Measurements from ENCODE around the gene CEACAM1.
"Not testable (repeated sequence)": the region's sequence is repeated elsewhere in the genome, so short reads cannot be mapped to it uniquely, and the experiment has no call there.

CEACAM1 gene

DNA sequence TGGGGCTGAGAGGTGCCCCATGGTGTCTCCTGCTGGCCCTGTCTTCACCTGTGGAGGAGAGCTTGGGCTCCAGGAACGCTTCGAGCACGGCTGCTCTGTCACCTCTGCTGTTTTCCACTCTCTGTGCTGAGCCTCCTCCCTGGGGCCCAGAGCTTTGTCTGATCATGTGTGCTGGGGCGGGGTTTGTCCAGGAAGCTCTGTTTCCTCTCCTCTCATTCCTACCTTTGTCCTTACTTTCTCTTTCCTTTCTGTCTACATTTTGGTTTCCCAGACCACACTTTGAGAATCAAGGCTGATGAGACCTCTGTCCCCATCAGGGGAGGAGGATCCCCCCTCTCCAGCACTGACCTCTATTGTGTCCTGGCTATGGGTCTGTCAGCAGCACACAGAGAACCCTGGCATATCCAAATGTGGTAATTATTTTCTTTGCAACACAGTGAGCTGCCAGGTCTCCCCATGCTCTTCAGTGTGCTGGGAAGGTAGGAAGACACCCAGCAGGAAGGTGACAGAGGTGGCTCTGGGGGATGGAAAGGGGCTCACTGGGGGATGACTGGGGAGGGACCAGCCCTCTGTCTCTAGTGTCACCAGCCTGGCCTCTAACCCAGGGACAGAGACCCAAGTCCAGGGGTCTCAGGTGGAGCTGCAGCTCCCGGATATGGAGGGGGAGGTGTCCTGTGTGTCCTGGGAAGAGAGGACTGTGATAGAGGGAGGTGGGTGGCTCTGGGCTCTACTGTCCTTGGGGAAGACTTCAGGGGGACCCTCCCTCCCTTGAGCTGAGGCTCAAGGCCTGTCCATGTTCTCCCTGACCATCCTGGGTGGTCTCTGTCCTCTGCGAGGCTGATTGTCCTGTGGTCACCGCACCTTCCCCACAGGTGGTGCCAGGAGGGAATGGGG, at the start of gene CEACAM1:
Gene CEACAM1 (minus strand): TSS at position 128 of the 894 bp plus-strand sequence. CDS start 107 bp downstream, at position 21.
- no peak for DNase-seq (ENCODE audit: low spot score)

DNA sequence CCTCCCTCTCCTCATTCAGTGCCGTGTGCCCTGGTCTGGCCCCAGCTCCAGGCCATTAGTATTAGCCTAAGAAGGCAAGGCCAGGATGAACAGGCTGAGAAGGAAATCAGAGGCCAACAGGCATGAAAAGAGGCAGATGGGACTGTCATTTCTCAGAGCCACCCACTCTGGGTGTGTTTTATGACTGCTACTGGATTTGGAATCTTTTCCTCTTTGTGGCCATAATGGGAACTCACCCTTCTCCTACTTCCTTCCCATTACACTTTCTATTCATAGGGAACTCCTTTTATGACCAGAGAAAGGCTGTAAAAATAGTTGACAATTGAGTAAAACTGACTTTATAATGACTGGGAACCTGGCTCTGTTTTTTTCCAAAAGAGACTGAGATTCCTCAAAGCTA, 48.7 kb upstream of the CEACAM1 start:
- no peak for DNase-seq (ENCODE audit: low spot score)

DNA sequence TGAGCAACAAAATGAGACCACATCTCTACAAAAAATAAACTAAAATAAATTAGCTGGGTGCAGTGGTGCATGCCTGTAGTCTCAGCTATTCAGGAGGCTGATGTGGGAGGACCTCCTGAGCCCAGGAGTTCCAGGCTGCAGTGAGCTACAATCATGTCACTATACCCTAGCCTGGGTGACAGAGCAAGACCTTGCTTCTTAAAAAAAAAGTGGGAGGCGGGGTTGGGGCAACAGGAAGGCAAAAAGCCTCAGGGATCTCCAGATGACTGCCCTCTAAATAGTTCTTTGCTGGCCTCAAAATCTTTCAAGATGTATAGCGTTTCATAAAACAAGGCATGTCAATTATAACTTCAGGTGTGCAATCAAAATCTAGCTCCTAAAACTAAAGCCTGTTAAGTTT, 48.0 kb upstream of the CEACAM1 start:
- DNase-seq (ENCODE audit: low spot score): no peak

DNA sequence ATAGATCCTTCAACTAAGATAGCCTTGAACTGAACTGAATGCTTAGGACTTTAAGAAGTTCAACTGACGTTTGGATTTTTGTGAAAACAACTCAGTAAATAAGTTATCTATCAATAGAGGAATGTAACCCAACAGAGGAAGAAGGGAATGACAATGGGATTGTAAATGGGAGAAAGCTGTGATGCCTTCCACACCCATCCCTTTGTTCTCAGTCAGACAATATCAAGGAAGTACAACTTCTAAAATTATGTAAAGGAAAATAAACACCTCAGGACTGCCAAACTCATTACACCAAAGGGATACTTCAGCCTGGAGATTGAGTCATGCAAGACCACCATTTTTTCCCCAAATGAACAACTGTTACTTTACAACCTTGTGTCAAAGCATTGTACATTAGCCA, 45.4 kb upstream of the CEACAM1 start:
- no peak for DNase-seq (ENCODE audit: low spot score)

DNA sequence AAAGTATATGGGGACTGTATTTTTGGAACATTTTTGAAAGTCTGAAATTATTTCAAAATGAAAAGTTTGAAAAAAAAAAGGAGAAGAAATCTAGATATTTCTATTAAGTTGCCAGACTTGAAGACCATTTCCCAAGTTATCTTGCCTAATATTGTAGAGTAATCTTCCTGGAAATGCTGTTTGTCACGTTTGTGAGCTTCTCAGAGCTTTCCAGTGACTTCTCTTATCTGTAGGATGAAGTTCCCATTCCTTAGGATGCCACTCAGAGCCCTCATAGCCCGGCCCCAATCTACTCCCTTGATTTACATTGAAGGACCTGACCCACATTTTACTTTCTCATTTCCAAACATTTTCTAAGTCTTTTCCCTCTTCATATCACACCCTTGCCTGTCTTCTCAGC, 42.8 kb upstream of the CEACAM1 start:
- DNase-seq (ENCODE audit: low spot score): no peak

DNA sequence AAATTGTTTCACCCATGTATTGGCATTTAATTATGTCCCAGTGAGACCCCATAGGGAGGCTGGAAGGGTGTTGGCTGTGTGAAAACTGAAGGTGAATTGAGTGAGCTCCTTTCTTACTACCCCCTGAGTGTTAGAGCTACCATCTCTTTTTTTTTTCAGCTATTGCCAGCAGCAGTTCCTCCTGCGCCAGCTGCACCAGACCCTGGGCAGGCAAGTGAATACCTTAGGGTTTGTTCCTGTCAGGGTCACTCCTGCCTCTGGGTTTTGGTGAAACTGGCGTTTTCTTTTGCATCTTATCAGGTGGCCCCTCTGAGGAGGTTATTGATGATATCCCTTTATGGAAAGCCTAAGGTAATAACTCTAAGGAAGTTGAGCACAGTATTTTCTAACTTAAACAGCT, 40.9 kb upstream of the CEACAM1 start:
- DNase-seq (ENCODE audit: low spot score): no peak

DNA sequence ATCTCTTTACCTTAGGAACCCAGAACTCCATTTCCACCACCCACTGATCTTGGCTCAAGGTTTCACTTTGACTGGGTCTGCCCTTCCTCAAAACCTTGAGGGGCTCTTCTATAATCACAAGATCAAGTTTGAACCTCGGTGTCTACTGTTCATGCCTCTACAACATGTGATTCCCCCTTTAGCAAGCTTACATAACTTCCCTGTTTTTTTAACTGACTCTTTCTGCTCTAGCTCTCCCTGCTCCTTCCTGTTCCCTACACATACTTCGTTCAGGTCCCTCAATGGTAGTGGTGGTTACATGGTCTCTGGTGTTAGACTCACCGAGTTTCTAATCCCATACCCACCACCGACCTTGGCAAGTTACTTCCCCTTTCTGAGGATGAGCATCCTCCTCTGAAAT, 39.7 kb upstream of the CEACAM1 start:
- DNase-seq (ENCODE audit: low spot score): no peak

DNA sequence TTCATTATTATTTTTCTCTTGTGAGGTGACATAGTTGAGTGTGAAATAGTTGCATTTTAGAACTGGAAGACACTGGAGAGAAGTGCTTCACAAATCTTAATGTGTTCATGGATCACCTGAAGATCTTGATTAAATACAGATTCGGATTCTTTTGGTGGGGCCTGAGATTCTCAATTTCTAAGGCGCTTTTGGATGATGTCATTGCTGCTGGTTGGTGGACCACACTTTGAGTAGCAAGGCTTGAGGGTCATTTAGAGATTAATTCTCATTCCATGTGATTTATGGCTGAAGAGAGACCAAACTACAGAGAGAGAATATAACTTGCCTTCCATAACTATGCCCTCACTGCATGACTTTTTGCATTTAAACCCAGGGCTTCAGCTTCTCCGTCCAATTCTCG, 39.3 kb upstream of the CEACAM1 start:
- no peak for DNase-seq (ENCODE audit: low spot score)

DNA sequence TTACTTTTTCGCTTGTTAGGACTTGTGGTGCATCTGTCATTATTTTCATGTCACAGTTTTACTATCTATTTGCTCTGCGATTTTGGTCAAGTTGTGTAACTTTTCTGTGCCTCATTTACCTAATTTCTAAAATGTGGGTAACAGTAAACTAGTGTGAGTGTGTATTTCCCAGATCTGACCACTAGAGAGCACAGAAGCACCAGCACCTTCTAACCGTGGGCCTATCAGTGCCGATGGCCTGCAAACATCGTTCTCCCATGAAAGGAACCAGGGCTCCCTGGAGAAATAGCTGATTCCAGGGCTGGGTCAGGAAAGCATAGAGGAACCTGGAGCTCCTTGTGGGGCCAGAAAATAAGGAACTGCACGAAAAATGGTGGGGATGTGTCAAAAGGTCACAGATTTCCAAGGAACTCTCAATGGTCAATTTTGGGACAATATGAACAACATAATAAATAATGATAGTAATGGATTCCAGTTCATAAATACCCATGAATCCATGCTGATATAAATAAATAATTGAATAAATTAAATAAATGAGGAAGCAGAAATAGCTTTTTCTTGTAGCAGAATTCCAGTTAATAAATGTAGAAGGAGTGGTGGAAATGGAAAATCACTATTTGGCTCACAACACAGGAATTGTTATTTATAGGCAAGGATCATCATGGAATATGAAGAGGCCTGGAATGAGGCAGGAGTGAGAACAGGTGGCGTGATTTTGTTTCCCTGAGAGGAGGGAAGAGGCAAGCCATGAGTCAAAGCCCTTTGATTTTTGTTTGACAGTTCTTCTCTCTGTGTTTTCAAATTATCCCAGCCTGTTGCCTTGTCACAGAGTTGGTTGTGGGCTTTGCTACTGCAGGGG, 35.3 kb upstream of the CEACAM1 start:
- peak; percentile 45 for DNase-seq (ENCODE audit: low spot score)

DNA sequence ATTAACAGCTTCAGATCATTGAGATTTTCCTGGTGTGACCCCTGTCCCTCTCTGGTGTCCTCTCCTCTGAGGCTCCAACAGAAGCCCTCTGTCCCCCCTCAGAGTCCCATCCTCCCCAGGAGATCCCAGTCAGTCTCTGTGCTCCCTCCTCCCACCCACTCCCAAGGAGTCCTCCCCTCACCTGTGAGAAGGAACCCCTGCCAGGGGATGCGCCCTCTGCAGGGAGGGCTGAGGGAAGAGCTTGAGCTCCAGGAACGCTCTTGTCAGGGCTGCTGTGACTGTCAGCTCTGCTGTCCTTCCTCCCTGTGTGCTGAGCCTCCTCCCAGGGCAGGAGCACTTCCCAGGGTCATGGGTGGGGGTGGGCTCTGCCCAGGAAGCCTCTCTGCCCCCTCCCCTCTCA, 33.2 kb upstream of the CEACAM1 start:
- DNase-seq (ENCODE audit: low spot score): no peak

DNA sequence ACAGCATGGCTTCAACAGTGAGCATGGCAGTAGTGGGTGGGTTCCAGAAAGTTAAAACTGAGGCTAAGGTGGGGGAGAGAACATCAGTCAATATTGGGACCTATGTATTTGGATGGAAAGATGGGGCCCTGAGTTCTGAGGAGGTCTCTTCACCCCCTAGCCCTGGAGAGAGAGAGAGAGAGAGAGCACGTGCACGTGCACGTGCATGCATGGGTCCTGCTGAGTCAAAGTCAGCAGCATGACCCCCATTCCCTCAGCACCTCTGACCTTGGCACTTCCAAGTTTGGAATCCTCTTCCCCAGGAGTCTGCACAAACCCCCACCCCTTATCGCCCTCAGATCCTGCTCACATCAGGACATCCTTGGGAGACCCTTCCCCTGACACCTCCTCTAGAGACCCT, 32.5 kb upstream of the CEACAM1 start:
- no peak for DNase-seq (ENCODE audit: low spot score)

DNA sequence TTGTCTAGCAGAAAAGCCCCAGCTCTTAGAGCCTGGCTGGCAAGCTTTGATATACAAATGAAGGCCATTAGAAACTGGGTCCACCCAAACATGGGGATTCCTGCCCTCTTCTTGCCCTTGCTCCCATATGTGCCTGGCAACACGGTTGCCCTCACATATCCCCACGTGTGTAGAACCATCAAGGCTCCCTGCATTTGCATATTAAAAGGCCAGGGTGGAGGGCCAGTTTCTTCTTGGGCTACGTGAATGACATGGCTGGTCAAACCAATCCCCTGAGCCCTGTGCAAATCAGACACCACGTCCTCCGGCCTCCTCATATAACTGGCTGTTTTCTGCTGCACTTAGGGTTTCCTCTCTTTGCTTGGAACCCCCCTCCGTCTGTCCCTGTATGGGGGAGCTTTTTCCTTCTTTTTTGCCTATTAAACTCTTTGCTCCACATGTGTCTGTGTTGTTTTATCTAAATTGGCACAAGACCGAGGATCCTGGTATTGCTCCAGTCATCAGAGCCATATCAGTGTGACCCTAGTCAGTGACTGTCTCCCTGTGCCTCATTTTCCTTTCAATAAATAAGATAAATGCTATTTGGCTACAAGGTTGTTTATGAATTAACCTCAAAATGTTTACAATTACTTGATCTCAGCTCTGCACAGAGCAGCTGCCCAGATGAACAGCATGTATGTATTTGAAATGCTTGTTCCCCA, 30.3 kb upstream of the CEACAM1 start:
- no peak for DNase-seq (ENCODE audit: low spot score)

DNA sequence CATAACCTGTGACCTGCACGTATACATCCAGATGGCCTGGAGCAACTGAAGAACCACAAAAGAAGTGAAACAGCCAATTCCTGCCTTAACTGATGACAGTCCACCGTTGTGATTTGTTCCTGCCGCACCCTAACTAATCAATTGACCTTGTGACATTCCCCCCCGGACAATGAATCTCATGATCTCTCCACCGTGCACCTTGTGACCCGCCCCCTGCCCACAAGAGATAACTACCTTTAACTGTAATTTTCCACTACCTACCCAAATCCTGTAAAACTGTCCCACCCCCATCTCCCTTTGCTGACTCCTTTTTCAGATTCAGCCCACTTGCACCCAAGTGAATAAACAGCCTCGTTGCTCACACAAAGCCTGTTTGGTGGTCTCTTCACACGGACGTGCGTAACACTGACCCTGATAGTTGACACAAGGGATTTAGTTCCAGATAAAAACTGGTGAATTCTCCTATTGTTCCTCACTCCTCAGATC, 29.1 kb upstream of the CEACAM1 start:
- not testable (repeated sequence) for DNase-seq (ENCODE audit: low spot score)

DNA sequence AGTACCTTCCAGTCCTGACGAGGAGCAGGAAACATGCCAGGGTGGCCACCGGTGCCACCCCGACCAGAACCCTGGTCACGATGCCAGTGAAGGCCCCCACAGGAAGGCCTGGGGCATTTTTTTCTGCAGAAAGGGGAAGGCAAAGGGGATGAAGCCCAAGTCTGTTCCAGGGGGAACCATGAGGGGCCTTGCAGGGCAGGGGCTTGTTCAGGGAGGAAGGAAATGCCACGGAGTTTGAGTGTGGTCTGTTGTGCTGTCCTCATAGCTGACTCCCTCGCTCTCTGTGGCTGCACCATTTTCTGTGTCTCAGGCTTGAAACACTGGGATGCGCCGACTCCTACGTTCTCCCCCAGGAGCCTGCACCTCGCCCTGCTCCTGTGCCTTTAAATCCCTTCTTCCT, 27.5 kb upstream of the CEACAM1 start:
- DNase-seq (ENCODE audit: low spot score): no peak

DNA sequence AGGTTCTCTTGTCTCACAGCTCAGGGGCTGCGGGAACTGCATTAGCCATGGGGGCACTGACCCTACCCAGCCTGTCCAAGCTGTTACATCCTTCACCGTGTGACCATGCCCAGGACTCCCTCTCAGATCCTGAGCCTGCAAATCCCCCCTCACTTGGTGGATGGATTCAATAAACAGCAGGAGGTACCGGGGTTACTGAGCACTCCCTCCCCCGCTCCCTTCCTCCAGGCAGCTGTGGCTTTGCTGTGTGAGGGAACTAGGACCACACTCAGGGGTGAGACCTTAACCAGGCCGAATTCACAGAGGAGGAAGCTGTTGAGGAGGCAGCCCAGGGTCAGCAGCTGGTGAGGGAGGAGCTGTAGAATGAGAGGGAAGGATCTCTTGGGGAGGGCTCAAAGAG, 27.0 kb upstream of the CEACAM1 start:
- DNase-seq (ENCODE audit: low spot score): no peak

DNA sequence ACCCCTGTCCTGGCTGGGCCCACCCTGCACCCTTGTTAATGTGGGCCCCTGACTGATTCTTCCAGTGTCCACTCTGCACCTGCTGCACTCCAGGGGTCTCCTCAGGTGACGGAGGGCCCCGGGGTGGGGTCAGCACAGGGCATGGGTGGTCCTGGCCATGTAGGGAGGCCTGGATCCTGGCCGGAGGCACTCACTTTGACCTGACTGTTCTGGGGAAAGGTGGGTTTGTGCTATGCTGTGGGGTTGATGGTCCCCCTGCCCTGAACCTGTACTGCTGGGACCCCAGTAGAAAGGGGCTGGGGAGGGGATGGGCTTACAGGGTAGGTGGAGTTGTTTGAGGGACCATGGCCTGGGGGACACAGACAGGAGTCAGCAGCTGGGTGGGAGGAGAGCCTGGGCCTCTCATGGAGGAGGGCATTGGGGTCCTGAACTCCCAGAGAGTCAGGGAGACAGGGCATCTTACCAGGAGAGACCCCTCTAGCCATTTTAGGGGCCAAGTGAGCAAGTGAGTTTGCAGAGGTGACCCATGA, 25.8 kb upstream of the CEACAM1 start:
- DNase-seq (ENCODE audit: low spot score): no peak

DNA sequence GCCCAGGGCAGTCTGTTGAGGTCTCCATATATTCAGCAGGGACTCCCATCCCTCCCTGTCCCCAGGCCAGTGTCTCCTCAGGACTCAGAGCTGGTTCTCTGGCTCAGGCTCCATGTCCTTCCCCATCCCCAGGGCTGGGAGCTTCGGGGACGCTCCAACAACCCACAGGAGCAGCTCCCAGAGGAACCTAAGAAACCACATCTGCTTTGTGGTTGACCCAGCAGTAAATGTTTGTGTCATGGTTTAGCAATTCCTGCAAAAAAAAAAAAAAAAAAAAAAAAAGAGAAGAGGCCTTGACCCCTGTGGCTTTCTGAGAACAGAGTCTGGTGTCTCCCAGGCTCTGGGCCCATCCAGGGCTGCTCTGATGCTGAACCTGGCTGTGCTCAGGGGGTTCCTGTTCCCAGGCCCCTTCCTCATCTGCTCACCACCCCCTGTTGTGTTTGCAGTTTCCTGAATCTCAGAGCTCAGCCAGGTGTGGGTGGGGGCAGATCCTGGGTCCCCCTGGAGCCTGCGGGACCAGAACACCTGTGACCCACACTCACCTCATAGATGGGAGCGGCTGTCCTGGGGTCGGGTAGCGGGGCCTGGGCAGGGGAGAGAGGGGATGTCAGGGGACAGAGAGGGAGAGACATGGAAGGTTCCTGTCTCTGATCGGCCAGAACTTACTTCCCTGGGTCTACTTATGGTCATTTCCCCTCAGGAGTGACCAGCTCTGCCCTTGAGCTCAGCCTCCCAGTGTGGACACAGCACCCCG, 25.2 kb upstream of the CEACAM1 start:
- no peak for DNase-seq (ENCODE audit: low spot score)

DNA sequence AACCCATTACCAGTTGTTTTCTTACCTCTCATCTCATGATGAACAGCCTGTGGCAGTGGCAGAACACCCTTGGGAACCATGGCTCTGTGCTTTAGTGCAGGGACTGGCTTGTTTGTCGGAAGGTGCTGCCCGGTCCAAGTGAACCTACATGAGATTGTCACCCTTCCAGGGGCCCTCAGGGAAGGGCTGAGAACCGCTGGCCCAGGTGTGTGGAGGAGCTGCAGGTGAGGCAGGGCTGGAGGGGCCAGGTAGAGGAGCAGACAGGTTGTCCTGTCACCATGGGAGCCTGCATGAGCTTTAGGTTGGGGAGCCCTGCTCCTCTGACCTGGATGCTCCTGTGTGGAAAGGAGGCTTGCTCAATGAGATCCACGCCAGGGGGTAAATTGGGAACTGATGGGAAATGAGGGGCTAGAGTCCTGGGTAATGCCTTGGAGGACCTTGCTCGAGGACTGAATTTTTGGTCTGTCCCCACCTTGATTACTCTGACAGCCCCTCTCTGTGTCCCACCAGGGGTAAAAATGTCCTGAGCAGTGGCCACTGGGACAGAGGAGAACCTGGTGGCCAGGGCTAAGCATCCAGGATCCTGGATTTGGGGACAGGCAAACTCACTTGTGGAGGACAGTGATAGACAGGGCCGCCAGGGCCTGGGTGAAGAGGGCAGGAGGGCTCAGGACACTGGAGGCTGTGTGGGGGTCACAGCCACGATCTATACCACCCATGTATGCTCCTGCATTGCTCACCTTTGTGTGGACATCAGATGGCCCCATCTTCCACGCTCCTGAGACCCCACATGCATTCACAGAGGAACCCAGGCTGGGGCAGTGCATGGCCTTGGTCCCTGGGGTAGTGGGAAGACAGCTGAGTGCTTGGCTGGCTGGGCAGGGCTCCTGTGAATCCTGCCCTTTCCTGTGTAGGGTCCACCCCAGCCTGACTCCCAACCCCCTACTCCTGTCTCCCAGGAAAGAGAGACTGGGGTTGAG, 24.1 kb upstream of the CEACAM1 start:
- no peak for DNase-seq (ENCODE audit: low spot score)

DNA sequence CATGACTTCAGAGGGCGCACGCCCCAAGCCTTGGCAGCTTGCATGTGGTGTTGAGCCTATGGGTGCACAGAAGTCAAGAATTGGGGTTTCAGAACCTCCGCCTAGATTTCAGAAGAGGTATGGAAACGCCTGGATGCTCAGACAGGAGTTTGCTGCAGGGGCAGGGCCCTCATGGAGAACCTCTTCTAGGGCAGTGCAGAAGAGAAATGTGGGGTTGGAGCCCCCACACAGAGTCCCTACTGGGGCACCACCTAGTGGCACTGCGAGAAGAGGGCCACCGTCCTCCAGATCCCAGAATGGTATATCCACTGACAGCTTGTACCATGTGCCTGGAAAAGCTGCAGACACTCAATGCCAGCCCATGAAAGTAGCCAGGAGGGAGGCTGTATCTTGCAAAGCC, 22.2 kb upstream of the CEACAM1 start:
- not testable (repeated sequence) for DNase-seq (ENCODE audit: low spot score)

DNA sequence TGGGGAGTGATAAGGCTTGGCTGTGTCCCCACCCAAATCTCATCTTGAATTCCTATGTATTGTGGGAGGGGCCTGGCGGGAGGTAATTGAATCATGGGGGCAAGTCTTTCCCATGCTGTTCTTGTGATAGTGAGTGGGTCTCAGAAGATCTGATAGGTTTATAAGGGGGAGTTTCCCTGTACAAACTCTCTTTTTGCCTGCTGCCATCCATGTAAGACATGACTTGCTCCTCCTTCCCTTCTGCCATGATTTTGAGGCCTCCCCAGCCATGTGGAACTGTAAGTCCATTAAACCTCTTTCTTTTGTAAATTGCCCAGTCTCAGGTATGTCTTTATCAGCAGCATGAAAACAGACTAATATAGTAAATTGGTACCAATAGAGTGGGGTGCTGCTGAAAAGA, 20.8 kb upstream of the CEACAM1 start:
- not testable (repeated sequence) for DNase-seq (ENCODE audit: low spot score)

Data from putamen (tissue), 1 donor.